Lower leg skin (tissue), 3 donors: ENCODE data around the gene FGFR2.

Experiments
- CTCF ChIP-seq, 3 donors: fragments of 450-650 bp; IDR thresholded peaks; one replicate each; pipeline ENCODE4 v1.5.1; 2016; ENCODE audit warnings: antibody characterized with exemption in 3 of 3, mild to moderate bottlenecking in 3 of 3, moderate library complexity in 2 of 3
- POLR2A ChIP-seq, 2 donors: fragments of 450-650 bp; IDR thresholded peaks; one replicate each; pipeline ENCODE4 v1.6.1; 2016 to 2017; ENCODE audit warnings: antibody characterized with exemption in 2 of 2, mild to moderate bottlenecking in 1 of 2, moderate library complexity in 1 of 2

GRCh38 chr10:121556918-121557573 lies 41.2 kb downstream of the FGFR2 start:
- TF ChIP-seq CTCF (IDR thresholded peaks at IDR 0.05) (no peak), POLR2A (IDR thresholded peaks at IDR 0.05) (no peak)
